Hepatocyte (in vitro differentiated cells): ENCODE measurements around the gene PKD2L1.

Experiments
- CTCF ChIP-seq: fragments of 200-600 bp; sonication (generic); IDR thresholded peaks from 2 replicates; pipeline ENCODE4 v1.5.1; 2016; ENCODE audit warnings: antibody characterized with exemption, mild to moderate bottlenecking; ENCODE audit not compliant: poor library complexity
- EZH2 ChIP-seq: fragments of 200-600 bp; sonication (generic); IDR thresholded peaks from 2 replicates; pipeline ENCODE4 v1.6.1; 2016; ENCODE audit warnings: antibody characterized with exemption, mild to moderate bottlenecking, borderline replicate concordance

- TF ChIP-seq EZH2 (no peak), CTCF (no peak)
Observed at GRCh38 chr10:100348389-100348927, 18.4 kb upstream of the PKD2L1 start.
